K562 (cell line): ENCODE results near the gene STT3B. TPM values are rescaled to one million over a fixed set of nuclear protein-coding genes. Genes with fewer than 3 reads are reported as not detected.

ENCODE experiments used
- ARHGAP35 ChIP-seq: fragments of 450-650 bp; IDR thresholded peaks from 2 replicates; pipeline ENCODE4 v1.6.1; 2018; ENCODE audit not compliant: partially characterized antibody
- ARID2 ChIP-seq: fragments of 450-650 bp; IDR thresholded peaks from 2 replicates; pipeline ENCODE4 v1.6.1; 2017; ENCODE audit warnings: antibody characterized with exemption, mild to moderate bottlenecking
- MYNN ChIP-seq, 2 experiments: sonication (generic); formaldehyde crosslinking in 1 of 2; IDR thresholded peaks; 2 replicates each; pipeline versions ENCODE4 v1.5.0 to v1.6.1; 2016 to 2020; ENCODE audit warnings: antibody characterized with exemption in 1 of 2, missing genetic modification reagents in 1 of 2
- NBN ChIP-seq: fragments of 450-650 bp; IDR thresholded peaks from 2 replicates; pipeline ENCODE4 v1.6.1; 2016; ENCODE audit warnings: low read depth, mild to moderate bottlenecking
- NR3C1 ChIP-seq: sonication (generic); formaldehyde crosslinking; IDR thresholded peaks from 2 replicates; pipeline ENCODE4 v1.8.1; 2022; ENCODE audit warnings: missing genetic modification reagents
- SMARCE1 ChIP-seq: fragments of 450-650 bp; IDR thresholded peaks from 2 replicates; pipeline ENCODE4 v1.7.1; 2016; ENCODE audit warnings: mild to moderate bottlenecking
- SUPT5H ChIP-seq: fragments of 450-650 bp; IDR thresholded peaks from 2 replicates; pipeline ENCODE4 v1.6.1; 2016
- ZNF23 ChIP-seq: fragments of 250-450 bp; sonication (Bioruptor Pico); IDR thresholded peaks from 2 replicates; pipeline ENCODE4 v1.4.0; 2020; ENCODE audit warnings: mild to moderate bottlenecking
- ZNF586 ChIP-seq: fragments of 450-650 bp; formaldehyde crosslinking; conservative IDR thresholded peaks from 2 replicates; pipeline ENCODE4 v1.4.0; 2020; ENCODE audit warnings: mild to moderate bottlenecking, moderate library complexity
- polyA plus RNA-seq, 8 experiments: library from polyadenylated mRNA; depleted of rRNA in 4 of 8; stranded (reverse) in 5 of 8; unstranded in 3 of 8; fragments of >200 nt; fragmentation: Nextera tagmentation in 2 of 8; fragmentation: Illumina TruSeq in 1 of 8; extraction: Ambion mirVana in 2 of 8; extraction: Trizol in 1 of 8; gene quantifications; 2 replicates each; pipeline versions ENCODE4 v1.2.1 to v1.2.3, GENCODE V29; 2011 to 2014; ENCODE audit warnings: inconsistent platforms in 1 of 8, missing spikeins in 1 of 8
- total RNA-seq, 7 experiments: library from RNA; depleted of rRNA in 6 of 7; stranded (reverse); fragments of >200 nt in 6 of 7; fragmentation: Illumina TruSeq in 2 of 7; extraction: Trizol in 2 of 7; gene quantifications; 2 replicates each; pipeline versions ENCODE4 v1.2.1 to v1.2.3, GENCODE V29; 2011 to 2021; ENCODE audit warnings: low replicate concordance in 1 of 7
- TF ChIP-seq, protein P1 (sequence below): fragments of 450-650 bp; IDR thresholded peaks from 2 replicates; pipeline ENCODE4 v1.6.1; 2018; ENCODE audit warnings: mild to moderate bottlenecking, low read depth; ENCODE audit not compliant: partially characterized antibody
- TF ChIP-seq, protein P2 (sequence below): sonication (generic); formaldehyde crosslinking; IDR thresholded peaks from 2 replicates; pipeline ENCODE4 v1.8.1; 2023; ENCODE audit warnings: mild to moderate bottlenecking, missing genetic modification reagents
- TF ChIP-seq, protein P3 (sequence below): fragments of 250-450 bp; sonication (Bioruptor Pico); IDR thresholded peaks from 2 replicates; pipeline ENCODE4 v1.4.0; 2020; ENCODE audit warnings: mild to moderate bottlenecking, moderate library complexity, borderline replicate concordance
- TF ChIP-seq, protein P4 (sequence below): IDR thresholded peaks from 2 replicates; pipeline ENCODE4 v1.6.1; 2012; ENCODE audit warnings: low read depth, low read length, improper control_type of control experiment, borderline replicate concordance
- TF ChIP-seq, protein P5 (sequence below): fragments of 250-450 bp; sonication (Bioruptor Pico); IDR thresholded peaks from 2 replicates; pipeline ENCODE4 v1.5.1; 2021; ENCODE audit warnings: mild to moderate bottlenecking

Gene STT3B
- total and polyA plus RNA-seq, 9 of the 15 experiments (the other 6 are each of a cell fraction or from before 2014, with no cell fraction given) = 22.4 to 147 (median 100) TPM

GRCh38 chr3:31530039-31530959 is 2.4 kb upstream of the STT3B start (continued):
- TF ChIP-seq, protein P1, sequence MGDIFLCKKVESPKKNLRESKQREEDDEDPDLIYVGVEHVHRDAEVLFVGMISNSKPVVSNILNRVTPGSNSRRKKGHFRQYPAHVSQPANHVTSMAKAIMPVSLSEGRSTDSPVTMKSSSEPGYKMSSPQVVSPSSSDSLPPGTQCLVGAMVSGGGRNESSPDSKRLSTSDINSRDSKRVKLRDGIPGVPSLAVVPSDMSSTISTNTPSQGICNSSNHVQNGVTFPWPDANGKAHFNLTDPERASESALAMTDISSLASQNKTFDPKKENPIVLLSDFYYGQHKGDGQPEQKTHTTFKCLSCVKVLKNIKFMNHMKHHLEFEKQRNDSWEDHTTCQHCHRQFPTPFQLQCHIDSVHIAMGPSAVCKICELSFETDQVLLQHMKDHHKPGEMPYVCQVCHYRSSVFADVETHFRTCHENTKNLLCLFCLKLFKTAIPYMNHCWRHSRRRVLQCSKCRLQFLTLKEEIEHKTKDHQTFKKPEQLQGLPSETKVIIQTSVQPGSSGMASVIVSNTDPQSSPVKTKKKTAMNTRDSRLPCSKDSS = no peak
- TF ChIP-seq, protein P2, sequence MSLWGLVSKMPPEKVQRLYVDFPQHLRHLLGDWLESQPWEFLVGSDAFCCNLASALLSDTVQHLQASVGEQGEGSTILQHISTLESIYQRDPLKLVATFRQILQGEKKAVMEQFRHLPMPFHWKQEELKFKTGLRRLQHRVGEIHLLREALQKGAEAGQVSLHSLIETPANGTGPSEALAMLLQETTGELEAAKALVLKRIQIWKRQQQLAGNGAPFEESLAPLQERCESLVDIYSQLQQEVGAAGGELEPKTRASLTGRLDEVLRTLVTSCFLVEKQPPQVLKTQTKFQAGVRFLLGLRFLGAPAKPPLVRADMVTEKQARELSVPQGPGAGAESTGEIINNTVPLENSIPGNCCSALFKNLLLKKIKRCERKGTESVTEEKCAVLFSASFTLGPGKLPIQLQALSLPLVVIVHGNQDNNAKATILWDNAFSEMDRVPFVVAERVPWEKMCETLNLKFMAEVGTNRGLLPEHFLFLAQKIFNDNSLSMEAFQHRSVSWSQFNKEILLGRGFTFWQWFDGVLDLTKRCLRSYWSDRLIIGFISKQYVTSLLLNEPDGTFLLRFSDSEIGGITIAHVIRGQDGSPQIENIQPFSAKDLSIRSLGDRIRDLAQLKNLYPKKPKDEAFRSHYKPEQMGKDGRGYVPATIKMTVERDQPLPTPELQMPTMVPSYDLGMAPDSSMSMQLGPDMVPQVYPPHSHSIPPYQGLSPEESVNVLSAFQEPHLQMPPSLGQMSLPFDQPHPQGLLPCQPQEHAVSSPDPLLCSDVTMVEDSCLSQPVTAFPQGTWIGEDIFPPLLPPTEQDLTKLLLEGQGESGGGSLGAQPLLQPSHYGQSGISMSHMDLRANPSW (CRISPR knock-in tag) = no peak
- TF ChIP-seq SMARCE1 (peak; percentile 17; the same call in 1 of the 2 replicates), ARID2 (no peak), MYNN (IDR thresholded peaks at IDR 0.05) (no peak), MYNN (CRISPR knock-in tag; IDR thresholded peaks at IDR 0.05) (no peak), ZNF23 (CRISPR knock-in tag) (no peak), ZNF586 (CRISPR knock-in tag) (0 out of 2 replicates have a peak, but pooled peaks have one; percentile 9), NR3C1 (CRISPR knock-in tag) (no peak), NBN (no peak), ARHGAP35 (no peak), SUPT5H (0 out of 2 replicates have a peak, but pooled peaks have one; percentile 14)
- TF ChIP-seq, protein P3, sequence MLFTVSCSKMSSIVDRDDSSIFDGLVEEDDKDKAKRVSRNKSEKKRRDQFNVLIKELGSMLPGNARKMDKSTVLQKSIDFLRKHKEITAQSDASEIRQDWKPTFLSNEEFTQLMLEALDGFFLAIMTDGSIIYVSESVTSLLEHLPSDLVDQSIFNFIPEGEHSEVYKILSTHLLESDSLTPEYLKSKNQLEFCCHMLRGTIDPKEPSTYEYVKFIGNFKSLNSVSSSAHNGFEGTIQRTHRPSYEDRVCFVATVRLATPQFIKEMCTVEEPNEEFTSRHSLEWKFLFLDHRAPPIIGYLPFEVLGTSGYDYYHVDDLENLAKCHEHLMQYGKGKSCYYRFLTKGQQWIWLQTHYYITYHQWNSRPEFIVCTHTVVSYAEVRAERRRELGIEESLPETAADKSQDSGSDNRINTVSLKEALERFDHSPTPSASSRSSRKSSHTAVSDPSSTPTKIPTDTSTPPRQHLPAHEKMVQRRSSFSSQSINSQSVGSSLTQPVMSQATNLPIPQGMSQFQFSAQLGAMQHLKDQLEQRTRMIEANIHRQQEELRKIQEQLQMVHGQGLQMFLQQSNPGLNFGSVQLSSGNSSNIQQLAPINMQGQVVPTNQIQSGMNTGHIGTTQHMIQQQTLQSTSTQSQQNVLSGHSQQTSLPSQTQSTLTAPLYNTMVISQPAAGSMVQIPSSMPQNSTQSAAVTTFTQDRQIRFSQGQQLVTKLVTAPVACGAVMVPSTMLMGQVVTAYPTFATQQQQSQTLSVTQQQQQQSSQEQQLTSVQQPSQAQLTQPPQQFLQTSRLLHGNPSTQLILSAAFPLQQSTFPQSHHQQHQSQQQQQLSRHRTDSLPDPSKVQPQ (CRISPR knock-in tag) = no peak
- TF ChIP-seq, protein P4, sequence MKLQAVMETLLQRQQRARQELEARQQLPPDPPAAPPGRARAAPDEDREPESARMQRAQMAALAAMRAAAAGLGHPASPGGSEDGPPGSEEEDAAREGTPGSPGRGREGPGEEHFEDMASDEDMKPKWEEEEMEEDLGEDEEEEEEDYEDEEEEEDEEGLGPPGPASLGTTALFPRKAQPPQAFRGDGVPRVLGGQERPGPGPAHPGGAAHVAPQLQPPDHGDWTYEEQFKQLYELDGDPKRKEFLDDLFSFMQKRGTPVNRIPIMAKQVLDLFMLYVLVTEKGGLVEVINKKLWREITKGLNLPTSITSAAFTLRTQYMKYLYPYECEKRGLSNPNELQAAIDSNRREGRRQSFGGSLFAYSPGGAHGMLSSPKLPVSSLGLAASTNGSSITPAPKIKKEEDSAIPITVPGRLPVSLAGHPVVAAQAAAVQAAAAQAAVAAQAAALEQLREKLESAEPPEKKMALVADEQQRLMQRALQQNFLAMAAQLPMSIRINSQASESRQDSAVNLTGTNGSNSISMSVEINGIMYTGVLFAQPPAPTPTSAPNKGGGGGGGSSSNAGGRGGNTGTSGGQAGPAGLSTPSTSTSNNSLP = no peak
- TF ChIP-seq, protein P5, sequence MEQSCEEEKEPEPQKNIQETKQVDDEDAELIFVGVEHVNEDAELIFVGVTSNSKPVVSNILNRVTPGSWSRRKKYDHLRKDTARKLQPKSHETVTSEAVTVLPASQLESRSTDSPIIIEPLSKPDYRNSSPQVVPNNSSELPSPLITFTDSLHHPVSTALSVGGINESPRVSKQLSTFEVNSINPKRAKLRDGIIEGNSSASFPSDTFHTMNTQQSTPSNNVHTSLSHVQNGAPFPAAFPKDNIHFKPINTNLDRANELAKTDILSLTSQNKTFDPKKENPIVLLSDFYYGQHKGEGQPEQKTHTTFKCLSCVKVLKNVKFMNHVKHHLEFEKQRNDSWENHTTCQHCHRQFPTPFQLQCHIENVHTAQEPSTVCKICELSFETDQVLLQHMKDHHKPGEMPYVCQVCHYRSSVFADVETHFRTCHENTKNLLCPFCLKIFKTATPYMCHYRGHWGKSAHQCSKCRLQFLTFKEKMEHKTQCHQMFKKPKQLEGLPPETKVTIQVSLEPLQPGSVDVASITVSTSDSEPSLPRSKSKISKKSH = no peak
